ENCODE results near the gene BTBD9.

GRCh38 chr6:38370653-38371601, 268.8 kb downstream of the BTBD9 start:
- no peak for TF ChIP-seq E2F6 (IDR thresholded peaks at IDR 0.05; ENCODE audit: borderline replicate concordance in 1 of 2, extremely low read depth in 1 of 2, insufficient read depth in 1 of 2, insufficient read length in 1 of 2, low read depth in 1 of 2, low read length in 1 of 2, poor library complexity in 1 of 2, severe bottlenecking in 1 of 2)
- TF ChIP-seq ETV5 (CRISPR knock-in tag; IDR thresholded peaks at IDR 0.05; ENCODE audit: low read depth), result no peak
- no peak for TF ChIP-seq ATF6 (CRISPR knock-in tag; IDR thresholded peaks at IDR 0.05)
- no peak for TF ChIP-seq CTCF (IDR thresholded peaks at IDR 0.05 in 2 of 3, conservative IDR thresholded peaks at IDR 0.05 in 1 of 3; ENCODE audit: insufficient read depth in 2 of 3, low read depth in 1 of 3, low read length in 3 of 3)
- TF ChIP-seq POLR2A (conservative IDR thresholded peaks at IDR 0.05), result no peak
- no peak for TF ChIP-seq POLR2AphosphoS5 (IDR thresholded peaks at IDR 0.05; ENCODE audit: control insufficient read depth, insufficient read depth, low read depth, low read length)
